Measurements from ENCODE around the gene CRYBG1.

GRCh38 chr6:106495014-106495413, 134.5 kb downstream of the CRYBG1 start:
- no peak for TF ChIP-seq CTCF (conservative IDR thresholded peaks at IDR 0.05; ENCODE audit: low read depth, low read length)
- no peak for TF ChIP-seq EZH2 (IDR thresholded peaks at IDR 0.05; ENCODE audit: borderline replicate concordance, low read depth, low read length, poor library complexity, severe bottlenecking)

All from A673 (cell line).